Thyroid gland (tissue), 4 donors: ENCODE measurements around the gene MTA2.

Experiments used
- CTCF ChIP-seq, 6 experiments: fragments of 200-600 bp in 3 of 6; fragments of 450-650 bp in 3 of 6; sonication (generic) in 3 of 6; IDR thresholded peaks; one replicate each; pipeline ENCODE4 v1.5.1; 2016 to 2019; ENCODE audit warnings: antibody characterized with exemption in 6 of 6, mild to moderate bottlenecking in 2 of 6, inconsistent platforms in 1 of 6, moderate library complexity in 1 of 6
- POLR2A ChIP-seq, 2 donors: fragments of 450-650 bp; IDR thresholded peaks; one replicate each; pipeline ENCODE4 v1.6.1; 2017; ENCODE audit warnings: antibody characterized with exemption in 2 of 2, mild to moderate bottlenecking in 2 of 2, moderate library complexity in 1 of 2

- no peak for TF ChIP-seq CTCF (IDR thresholded peaks at IDR 0.05)
- no peak for TF ChIP-seq POLR2A (IDR thresholded peaks at IDR 0.05)
These were observed 54.6 kb downstream of the MTA2 start for GRCh38 chr11:62546929-62547625.
